Amygdala (tissue), 56 donors: ENCODE measurements around the gene ARHGAP20.

Experiments
- DNase-seq, 56 donors: peaks; one replicate each; lab custom pipeline; 2025; lab: John Stamatoyannopoulos, UW

Gene ARHGAP20

GRCh38 chr11:110530900-110531741, 181.1 kb downstream of the ARHGAP20 start:
- no peak for DNase-seq

- no peak for DNase-seq
These were observed 183.2 kb downstream of the ARHGAP20 start for GRCh38 chr11:110529043-110529442.

GRCh38 chr11:110527146-110527545, 185.1 kb downstream of the ARHGAP20 start:
- DNase-seq = no peak
